Spleen (tissue), 7 donors: ENCODE data around the gene DAAM2.

Experiments used
- CTCF ChIP-seq, 11 experiments: fragments of 200-600 bp in 7 of 11; fragments of 450-650 bp in 4 of 11; sonication (generic) in 4 of 11; IDR thresholded peaks in 8 of 11; conservative IDR thresholded peaks in 3 of 11; 1 replicate in 7 of 11; 2 replicates in 4 of 11; pipeline versions ENCODE4 v1.4.0 to v1.8.0; 2016 to 2021; ENCODE audit warnings: antibody characterized with exemption in 11 of 11, inconsistent platforms in 4 of 11, mild to moderate bottlenecking in 1 of 11
- POLR2A ChIP-seq, 3 donors: fragments of 450-650 bp; IDR thresholded peaks; one replicate each; pipeline ENCODE4 v1.5.1; 2017; ENCODE audit warnings: antibody characterized with exemption in 3 of 3, mild to moderate bottlenecking in 1 of 3
- POLR2AphosphoS5 ChIP-seq, 3 donors: sonication (generic); formaldehyde crosslinking; IDR thresholded peaks; one replicate each; pipeline ENCODE4 v1.5.1; 2017; ENCODE audit warnings: antibody characterized with exemption in 3 of 3
- donor health status: DM: no; HTN: no; CAD: no; lungs with moderate emphysema.
- donor health status: DM: no; HTN: no; CAD: no.
- donor health status: DM: no; HTN: no; CAD: no.

GRCh38 chr6:39881851-39882530, 89.8 kb downstream of the DAAM2 start:
- TF ChIP-seq POLR2A (IDR thresholded peaks at IDR 0.05) (no peak), CTCF (IDR thresholded peaks at IDR 0.05 in 8 of 11, conservative IDR thresholded peaks at IDR 0.05 in 3 of 11) (no peak), POLR2AphosphoS5 (IDR thresholded peaks at IDR 0.05) (no peak)
